Right lobe of liver (tissue), 6 donors: ENCODE measurements around the gene CASD1. TPM values are rescaled to one million over a fixed set of nuclear protein-coding genes. Genes with fewer than 3 reads are reported as not detected.

Experiments used
- ATAC-seq, 4 donors: fragments of 200-7000 bp; cut with Tn5 transposase; one replicate each; pipeline ENCODE4 v1.9.1; 2020; ENCODE audit warnings: mild to moderate bottlenecking in 4 of 4, moderate library complexity in 4 of 4
- DNase-seq, 3 donors: peaks; one replicate each; pipeline ENCODE4 v3.0.0-alpha.2; 2020
- H3K27ac ChIP-seq, 3 donors: fragments of 200-600 bp; one replicate each; pipeline ENCODE4 v1.8.0; 2022
- H3K27me3 ChIP-seq, 2 donors: fragments of 200-600 bp; one replicate each; pipeline ENCODE4 v1.8.0; 2022
- H3K36me3 ChIP-seq, 4 donors: fragments of 200-600 bp; sonication (generic) in 1 of 4; one replicate each; pipeline versions ENCODE4 v1.5.1 to v1.8.0; 2017 to 2022; ENCODE audit warnings: control low read depth in 1 of 4
- H3K4me1 ChIP-seq, 4 donors: fragments of 200-600 bp; sonication (generic) in 1 of 4; one replicate each; pipeline versions ENCODE4 v1.5.1 to v1.8.0; 2017 to 2022; ENCODE audit warnings: control low read depth in 1 of 4
- H3K4me3 ChIP-seq, 3 donors: fragments of 200-600 bp; one replicate each; pipeline ENCODE4 v1.8.0; 2022
- H3K9me3 ChIP-seq, 4 donors: fragments of 200-600 bp; sonication (generic) in 1 of 4; one replicate each; pipeline versions ENCODE4 v1.5.1 to v1.8.0; 2017 to 2022; ENCODE audit warnings: control low read depth in 1 of 4
- POLR2A ChIP-seq: fragments of 450-650 bp; IDR thresholded peaks from one replicate; pipeline ENCODE4 v1.6.1; 2017; ENCODE audit warnings: antibody characterized with exemption, mild to moderate bottlenecking
- WGBS: methylation state at CpG from one replicate; pipeline ENCODE4 v1.1.6; 2018; ENCODE audit warnings: low coverage, low lambda C conversion rate; ENCODE audit not compliant: insufficient coverage; ENCODE audit errors: missing lambda C conversion rate; 5-methylcytosine and 5-hydroxymethylcytosine counted together
- intact Hi-C, 2 donors: fragments of 100-400 bp; cut with DNase I; formaldehyde crosslinking; loops; one replicate each; pipeline versions ENCODE4 v1.11.2 to v1.14.1; 2022
- total RNA-seq, 6 experiments: library from RNA; depleted of rRNA in 2 of 6; stranded (reverse); fragments of >200 nt in 2 of 6; fragmentation: NEBNext Ultra II Directional in 3 of 6; extraction: Animal tissue kit (Norgen Biotek cat#: 25700) in 3 of 6; gene quantifications; one replicate each; pipeline versions ENCODE4 v1.1.0 to v1.2.4, GENCODE V29; 2016 to 2023
- TF ChIP-seq, protein P1 (sequence below), 4 donors: fragments of 200-600 bp in 3 of 4; fragments of 450-650 bp in 1 of 4; IDR thresholded peaks; one replicate each; pipeline versions ENCODE4 v1.5.1 to v1.8.0; 2016 to 2022; ENCODE audit warnings: antibody characterized with exemption in 4 of 4, mild to moderate bottlenecking in 2 of 4
- donor health status: DM: no; HTN: yes; CAD: no.
- donor health status: DM: no; HTN: no; CAD: no.
- donor health status: DM: no; HTN: no; CAD: no.
- donor health status: DM: no; HTN: yes; CAD: no.
- donor health status: DM: no; HTN: yes; CAD: no.

The CASD1 gene
- total RNA-seq, 6 experiments from 2014 or later: 4.5 to 10.4 (median 7.2) TPM

DNA sequence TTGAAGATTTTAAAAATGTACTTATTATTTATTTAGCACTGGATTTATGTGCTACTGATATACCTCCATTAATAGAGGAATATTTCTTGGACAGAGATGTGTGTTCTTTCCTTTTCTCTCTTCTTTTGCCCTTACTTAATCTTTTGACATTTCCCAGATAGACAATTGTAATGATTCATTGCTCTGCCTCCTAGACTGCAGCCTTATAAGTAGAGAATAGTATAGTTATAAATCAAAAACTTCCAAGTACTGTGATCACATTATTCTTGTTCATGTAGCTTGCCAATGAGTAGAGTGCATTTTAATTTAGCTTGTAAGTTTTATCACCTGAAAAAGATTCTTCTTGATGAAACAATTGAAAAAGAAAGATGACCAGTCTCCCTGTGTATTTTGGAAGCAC, 47.6 kb downstream of the CASD1 start:
- TF ChIP-seq, protein P1, sequence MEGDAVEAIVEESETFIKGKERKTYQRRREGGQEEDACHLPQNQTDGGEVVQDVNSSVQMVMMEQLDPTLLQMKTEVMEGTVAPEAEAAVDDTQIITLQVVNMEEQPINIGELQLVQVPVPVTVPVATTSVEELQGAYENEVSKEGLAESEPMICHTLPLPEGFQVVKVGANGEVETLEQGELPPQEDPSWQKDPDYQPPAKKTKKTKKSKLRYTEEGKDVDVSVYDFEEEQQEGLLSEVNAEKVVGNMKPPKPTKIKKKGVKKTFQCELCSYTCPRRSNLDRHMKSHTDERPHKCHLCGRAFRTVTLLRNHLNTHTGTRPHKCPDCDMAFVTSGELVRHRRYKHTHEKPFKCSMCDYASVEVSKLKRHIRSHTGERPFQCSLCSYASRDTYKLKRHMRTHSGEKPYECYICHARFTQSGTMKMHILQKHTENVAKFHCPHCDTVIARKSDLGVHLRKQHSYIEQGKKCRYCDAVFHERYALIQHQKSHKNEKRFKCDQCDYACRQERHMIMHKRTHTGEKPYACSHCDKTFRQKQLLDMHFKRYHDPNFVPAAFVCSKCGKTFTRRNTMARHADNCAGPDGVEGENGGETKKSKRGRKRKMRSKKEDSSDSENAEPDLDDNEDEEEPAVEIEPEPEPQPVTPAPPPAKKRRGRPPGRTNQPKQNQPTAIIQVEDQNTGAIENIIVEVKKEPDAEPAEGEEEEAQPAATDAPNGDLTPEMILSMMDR (IDR thresholded peaks at IDR 0.05): no peak
- TF ChIP-seq POLR2A: no peak
- no peaks in the 10 kb centered on the region for H3K9me3 ChIP-seq
- no peaks in the 10 kb centered on the region for H3K27me3 ChIP-seq
- ATAC-seq (no peak), DNase-seq (no peak)
- H3K27ac ChIP-seq: no peak overlapping the region
- no peaks in the 10 kb centered on the region for H3K36me3 ChIP-seq
- H3K4me3 ChIP-seq: no peak overlapping the region
- no peaks in the 10 kb centered on the region for H3K4me1 ChIP-seq
- intact Hi-C loops: no loop called here

DNA sequence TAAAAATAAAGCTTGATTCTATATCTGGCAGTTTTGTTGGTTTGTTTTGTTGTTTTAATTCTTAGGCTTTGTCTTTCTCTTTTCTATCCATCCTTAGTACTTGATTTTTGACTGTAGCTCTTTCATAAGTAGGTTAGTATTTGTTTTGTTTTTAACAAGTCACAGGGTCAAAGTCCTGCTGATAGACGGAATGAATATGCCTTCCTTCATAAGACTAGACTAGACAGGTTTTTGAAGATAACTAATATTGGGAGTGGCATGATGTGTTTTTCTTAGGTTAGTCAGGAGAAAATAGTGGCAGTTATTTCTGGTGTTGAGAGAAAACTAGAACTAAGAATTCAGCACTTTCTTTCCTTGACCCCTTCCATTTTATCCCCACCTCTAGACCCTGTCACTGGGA, 50.4 kb downstream of the CASD1 start:
- H3K27ac ChIP-seq: no peak overlapping the region
- ATAC-seq (no peak), DNase-seq (no peak)
- no peaks in the 10 kb centered on the region for H3K9me3 ChIP-seq
- intact Hi-C loops: no loop called here
- no peaks in the 10 kb centered on the region for H3K4me1 ChIP-seq
- 22% methylated on average over 1 of the region's 1 CpG for WGBS
- no peaks in the 10 kb centered on the region for H3K27me3 ChIP-seq
- H3K4me3 ChIP-seq: no peak overlapping the region
- no peaks in the 10 kb centered on the region for H3K36me3 ChIP-seq
- TF ChIP-seq, protein P1 (IDR thresholded peaks at IDR 0.05): no peak
- no peak for TF ChIP-seq POLR2A

DNA sequence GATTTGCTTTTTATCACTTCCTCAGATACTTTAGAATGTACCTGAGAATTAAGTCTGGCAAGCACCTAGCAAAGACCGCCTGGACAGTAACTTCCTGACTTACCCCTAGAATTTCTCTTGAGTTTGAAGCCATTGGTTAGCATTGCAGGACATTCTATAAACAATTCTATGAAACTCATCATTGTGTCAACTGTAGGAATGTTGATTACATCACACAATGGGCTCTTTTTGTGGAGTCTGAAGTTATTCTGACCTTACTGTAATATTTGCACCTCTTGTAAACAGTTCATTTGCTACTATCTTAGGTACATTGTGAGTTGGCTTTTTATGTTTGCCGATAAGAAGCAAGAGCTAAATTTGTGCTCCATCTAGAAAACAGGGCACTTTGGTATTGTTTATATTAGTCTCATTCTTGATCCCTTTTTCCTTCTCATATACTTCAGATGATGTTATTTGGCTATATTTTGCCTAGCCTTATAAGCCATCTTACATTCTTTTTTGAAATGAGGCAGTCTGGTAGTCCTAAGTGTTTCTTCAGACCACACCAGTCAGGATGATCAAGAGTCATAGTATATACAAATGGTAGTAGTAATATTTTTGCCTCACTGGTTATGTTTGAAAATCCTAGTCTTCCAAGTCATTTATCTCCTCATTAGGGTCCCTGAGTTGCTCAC, 52.4 kb downstream of the CASD1 start:
- no peaks in the 10 kb centered on the region for H3K27me3 ChIP-seq
- H3K4me1 ChIP-seq: no peaks in the 10 kb centered on the region
- intact Hi-C loops: no loop called here
- TF ChIP-seq, protein P1 (IDR thresholded peaks at IDR 0.05): no peak
- no peak for TF ChIP-seq POLR2A
- no peak overlapping the region for H3K27ac ChIP-seq
- WGBS: 79% methylated on average over 2 of the region's 2 CpGs
- H3K4me3 ChIP-seq: no peak overlapping the region
- no peak for ATAC-seq
- no peaks in the 10 kb centered on the region for H3K9me3 ChIP-seq
- no peak for DNase-seq
- no peaks in the 10 kb centered on the region for H3K36me3 ChIP-seq

DNA sequence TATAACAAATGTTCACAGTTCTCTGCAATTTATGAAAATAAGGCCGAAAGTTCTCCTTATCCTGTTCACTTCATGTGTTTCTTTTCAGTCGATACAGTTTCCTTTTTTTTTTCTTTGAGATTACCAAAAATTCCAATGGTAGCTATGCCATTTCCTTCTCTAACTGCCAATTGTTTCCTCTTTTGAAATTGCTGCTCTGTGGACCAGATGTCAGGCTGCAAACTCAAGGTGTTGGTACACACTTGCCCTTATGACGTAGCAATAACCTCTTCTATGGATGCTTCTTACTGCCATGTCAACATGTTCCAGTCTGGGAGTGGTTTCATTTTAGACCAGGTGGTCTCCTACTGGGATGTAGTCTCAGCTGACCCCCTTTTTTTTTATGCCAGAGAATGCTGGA, 52.9 kb downstream of the CASD1 start:
- H3K9me3 ChIP-seq: no peaks in the 10 kb centered on the region

More for the DNA sequence above, 52.9 kb downstream of the CASD1 start:
- DNase-seq: no peak
- TF ChIP-seq, protein P1 (IDR thresholded peaks at IDR 0.05): no peak
- no peak for TF ChIP-seq POLR2A
- no peak overlapping the region for H3K4me3 ChIP-seq
- H3K27me3 ChIP-seq: no peaks in the 10 kb centered on the region
- no peaks in the 10 kb centered on the region for H3K36me3 ChIP-seq
- ATAC-seq: no peak
- H3K4me1 ChIP-seq: no peaks in the 10 kb centered on the region
- 68% methylated on average over 3 of the region's 3 CpGs for WGBS
- no peak overlapping the region for H3K27ac ChIP-seq
- intact Hi-C loops: no loop called here
